Esophagus squamous epithelium (tissue), 4 donors: ENCODE data around the gene CCDC88C.

ENCODE experiments used
- POLR2A ChIP-seq, 4 donors: fragments of 450-650 bp; IDR thresholded peaks; one replicate each; pipeline ENCODE4 v1.6.1; 2017; ENCODE audit warnings: antibody characterized with exemption in 4 of 4, mild to moderate bottlenecking in 4 of 4, moderate library complexity in 3 of 4
- TF ChIP-seq, protein P1 (sequence below), 6 experiments: fragments of 450-650 bp in 4 of 6; fragments of 200-600 bp in 2 of 6; sonication (generic) in 2 of 6; IDR thresholded peaks; one replicate each; pipeline ENCODE4 v1.5.1; 2016 to 2019; ENCODE audit warnings: antibody characterized with exemption in 6 of 6, mild to moderate bottlenecking in 4 of 6, moderate library complexity in 4 of 6

DNA sequence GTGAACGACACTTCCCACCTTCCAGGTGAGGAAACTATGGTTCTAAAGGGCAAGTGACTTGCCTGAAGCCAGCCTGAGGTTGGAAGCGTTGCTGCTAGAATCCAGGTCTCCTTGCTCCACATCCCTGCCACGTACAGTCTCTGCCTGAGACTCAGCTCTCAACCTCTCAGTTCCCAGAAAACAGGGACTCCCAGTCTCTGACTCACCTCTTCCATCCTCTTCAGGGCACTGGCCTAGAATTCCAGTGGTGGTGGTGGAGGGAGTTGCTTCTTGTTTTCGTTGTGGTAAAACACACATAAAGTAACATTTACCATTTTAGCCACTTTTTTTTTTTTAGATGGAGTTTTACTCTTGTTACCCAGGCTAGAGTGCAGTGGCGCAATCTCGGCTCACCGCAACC is 180.4 kb downstream of the CCDC88C start:
- TF ChIP-seq, protein P1, sequence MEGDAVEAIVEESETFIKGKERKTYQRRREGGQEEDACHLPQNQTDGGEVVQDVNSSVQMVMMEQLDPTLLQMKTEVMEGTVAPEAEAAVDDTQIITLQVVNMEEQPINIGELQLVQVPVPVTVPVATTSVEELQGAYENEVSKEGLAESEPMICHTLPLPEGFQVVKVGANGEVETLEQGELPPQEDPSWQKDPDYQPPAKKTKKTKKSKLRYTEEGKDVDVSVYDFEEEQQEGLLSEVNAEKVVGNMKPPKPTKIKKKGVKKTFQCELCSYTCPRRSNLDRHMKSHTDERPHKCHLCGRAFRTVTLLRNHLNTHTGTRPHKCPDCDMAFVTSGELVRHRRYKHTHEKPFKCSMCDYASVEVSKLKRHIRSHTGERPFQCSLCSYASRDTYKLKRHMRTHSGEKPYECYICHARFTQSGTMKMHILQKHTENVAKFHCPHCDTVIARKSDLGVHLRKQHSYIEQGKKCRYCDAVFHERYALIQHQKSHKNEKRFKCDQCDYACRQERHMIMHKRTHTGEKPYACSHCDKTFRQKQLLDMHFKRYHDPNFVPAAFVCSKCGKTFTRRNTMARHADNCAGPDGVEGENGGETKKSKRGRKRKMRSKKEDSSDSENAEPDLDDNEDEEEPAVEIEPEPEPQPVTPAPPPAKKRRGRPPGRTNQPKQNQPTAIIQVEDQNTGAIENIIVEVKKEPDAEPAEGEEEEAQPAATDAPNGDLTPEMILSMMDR (IDR thresholded peaks at IDR 0.05), result no peak
- TF ChIP-seq POLR2A (IDR thresholded peaks at IDR 0.05), result no peak
